GM12878 (cell line): Measurements from ENCODE around the gene SLC49A4.

Source experiments
- CEBPB ChIP-seq, 2 experiments: fragments of 150-350 bp in 1 of 2; IDR thresholded peaks; 2 replicates each; pipeline ENCODE4 v1.6.1; 2012 to 2014; ENCODE audit warnings: low read depth in 2 of 2, low read length in 2 of 2, borderline replicate concordance in 1 of 2, inconsistent platforms in 1 of 2
- CTCF ChIP-seq, 3 experiments: IDR thresholded peaks in 2 of 3; conservative IDR thresholded peaks in 1 of 3; 2 replicates each; pipeline ENCODE4 v1.5.1; 2011; ENCODE audit warnings: low read depth in 3 of 3, low read length in 3 of 3, mild to moderate bottlenecking in 3 of 3, control low read depth in 2 of 3, moderate library complexity in 2 of 3, inconsistent platforms in 1 of 3, mixed read lengths in 1 of 3; ENCODE audit not compliant: control insufficient read depth in 2 of 3, insufficient read depth in 1 of 3; ENCODE audit errors: extremely low read depth in 1 of 3
- CUX1 ChIP-seq: IDR thresholded peaks from 2 replicates; pipeline ENCODE4 v1.6.1; 2012; ENCODE audit warnings: improper control_type of control experiment, low read depth, low read length; ENCODE audit not compliant: insufficient replicate concordance
- EP300 ChIP-seq, 2 experiments: fragments of 150-350 bp in 1 of 2; IDR thresholded peaks; 2 replicates each; pipeline ENCODE4 v1.6.1; 2011 to 2012; ENCODE audit warnings: low read depth in 2 of 2, low read length in 2 of 2, borderline replicate concordance in 1 of 2, improper control_type of control experiment in 1 of 2, inconsistent platforms in 1 of 2; ENCODE audit not compliant: control insufficient read depth in 1 of 2
- ESRRA ChIP-seq: IDR thresholded peaks from 2 replicates; pipeline ENCODE4 v1.6.1; 2012; ENCODE audit warnings: mild to moderate bottlenecking, low read length, improper control_type of control experiment
- JUND ChIP-seq: IDR thresholded peaks from 2 replicates; pipeline ENCODE4 v1.6.1; 2012; ENCODE audit warnings: low read depth, mild to moderate bottlenecking, low read length, improper control_type of control experiment, moderate library complexity
- POLR2A ChIP-seq: IDR thresholded peaks from 2 replicates; pipeline ENCODE4 v1.6.1; 2011; ENCODE audit warnings: low read depth, mild to moderate bottlenecking, low read length
- POLR2AphosphoS5 ChIP-seq: IDR thresholded peaks from 2 replicates; pipeline ENCODE4 v1.6.1; 2011; ENCODE audit warnings: mild to moderate bottlenecking, low read length, inconsistent platforms
- RAD21 ChIP-seq: IDR thresholded peaks from 2 replicates; pipeline ENCODE4 v1.6.1; 2011; ENCODE audit warnings: mild to moderate bottlenecking, low read depth, low read length, moderate library complexity; ENCODE audit not compliant: insufficient read depth
- SIX5 ChIP-seq: IDR thresholded peaks from 2 replicates; pipeline ENCODE4 v1.6.1; 2011; ENCODE audit warnings: mild to moderate bottlenecking, low read depth, low read length, moderate library complexity; ENCODE audit not compliant: severe bottlenecking
- TCF7 ChIP-seq: IDR thresholded peaks from 2 replicates; pipeline ENCODE4 v1.6.1; 2014; ENCODE audit warnings: antibody characterized with exemption, borderline replicate concordance
- TF ChIP-seq, protein P1 (sequence below): IDR thresholded peaks from 2 replicates; pipeline ENCODE4 v1.6.1; 2011; ENCODE audit warnings: low read depth, low read length, improper control_type of control experiment, borderline replicate concordance
- TF ChIP-seq, protein P2 (sequence below): IDR thresholded peaks from 2 replicates; pipeline ENCODE4 v1.6.1; 2011; ENCODE audit warnings: borderline replicate concordance, low read depth, mild to moderate bottlenecking, moderate library complexity, mixed read lengths, low read length; ENCODE audit not compliant: insufficient read depth; ENCODE audit errors: extremely low read length

GRCh38 chr3:122893754-122894668 is 99.1 kb downstream of the SLC49A4 start:
- TF ChIP-seq RAD21 (no peak), CTCF (IDR thresholded peaks at IDR 0.05 in 2 of 3, conservative IDR thresholded peaks at IDR 0.05 in 1 of 3; ENCODE audit: control insufficient read depth in 2 of 3, extremely low read depth in 1 of 3, insufficient read depth in 1 of 3, low read depth in 3 of 3, low read length in 3 of 3) (no peak), POLR2AphosphoS5 (no peak), CUX1 (no peak), ESRRA (no peak), CEBPB (IDR thresholded peaks at IDR 0.05; ENCODE audit: borderline replicate concordance in 1 of 2, low read depth in 2 of 2, low read length in 2 of 2) (no peak), TCF7 (no peak), JUND (no peak), EP300 (IDR thresholded peaks at IDR 0.05; ENCODE audit: borderline replicate concordance in 1 of 2, control insufficient read depth in 1 of 2, low read depth in 2 of 2, low read length in 2 of 2) (no peak), POLR2A (no peak), SIX5 (no peak)
- TF ChIP-seq, protein P1, sequence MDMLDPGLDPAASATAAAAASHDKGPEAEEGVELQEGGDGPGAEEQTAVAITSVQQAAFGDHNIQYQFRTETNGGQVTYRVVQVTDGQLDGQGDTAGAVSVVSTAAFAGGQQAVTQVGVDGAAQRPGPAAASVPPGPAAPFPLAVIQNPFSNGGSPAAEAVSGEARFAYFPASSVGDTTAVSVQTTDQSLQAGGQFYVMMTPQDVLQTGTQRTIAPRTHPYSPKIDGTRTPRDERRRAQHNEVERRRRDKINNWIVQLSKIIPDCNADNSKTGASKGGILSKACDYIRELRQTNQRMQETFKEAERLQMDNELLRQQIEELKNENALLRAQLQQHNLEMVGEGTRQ, result no peak
- TF ChIP-seq, protein P2, sequence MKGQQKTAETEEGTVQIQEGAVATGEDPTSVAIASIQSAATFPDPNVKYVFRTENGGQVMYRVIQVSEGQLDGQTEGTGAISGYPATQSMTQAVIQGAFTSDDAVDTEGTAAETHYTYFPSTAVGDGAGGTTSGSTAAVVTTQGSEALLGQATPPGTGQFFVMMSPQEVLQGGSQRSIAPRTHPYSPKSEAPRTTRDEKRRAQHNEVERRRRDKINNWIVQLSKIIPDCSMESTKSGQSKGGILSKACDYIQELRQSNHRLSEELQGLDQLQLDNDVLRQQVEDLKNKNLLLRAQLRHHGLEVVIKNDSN, result no peak
